SJSA1 (cell line): ENCODE measurements around the gene CNKSR2. TPM values are rescaled to one million over a fixed set of nuclear protein-coding genes. Genes with fewer than 3 reads are reported as not detected.
A peak's percentile ranks its signal among the peaks of the same experiment; 100 is the strongest.

Experiments
- DNase-seq, 2 experiments: peaks; one replicate each; pipeline ENCODE4 v3.0.0-alpha.2; 2015 to 2020; ENCODE audit warnings: low spot score in 2 of 2, low read depth in 1 of 2
- H3K27ac ChIP-seq: fragments of 250-450 bp; sonication (Bioruptor Pico); 2 replicates; pipeline ENCODE4 v1.5.1; 2020; ENCODE audit warnings: mild to moderate bottlenecking, moderate library complexity
- H3K27me3 ChIP-seq: fragments of 250-450 bp; sonication (Bioruptor Pico); replicated peaks from 2 replicates; pipeline ENCODE4 v1.5.1; 2020; ENCODE audit warnings: mild to moderate bottlenecking, moderate library complexity
- H3K36me3 ChIP-seq: fragments of 250-450 bp; sonication (Bioruptor Pico); 2 replicates; pipeline ENCODE4 v1.5.1; 2020; ENCODE audit warnings: mild to moderate bottlenecking
- H3K4me1 ChIP-seq: fragments of 250-450 bp; sonication (Bioruptor Pico); replicated peaks from 2 replicates; pipeline ENCODE4 v1.6.1; 2021; ENCODE audit warnings: mild to moderate bottlenecking
- H3K4me3 ChIP-seq: fragments of 250-450 bp; sonication (Bioruptor Pico); 2 replicates; pipeline ENCODE4 v1.5.1; 2020; ENCODE audit warnings: mild to moderate bottlenecking
- H3K9me3 ChIP-seq: fragments of 250-450 bp; sonication (Bioruptor Pico); replicated peaks from 2 replicates; pipeline ENCODE4 v1.5.1; 2020; ENCODE audit warnings: mild to moderate bottlenecking
- total RNA-seq: library from RNA; depleted of rRNA; stranded (reverse); fragments of >200 nt; shearing (Covaris generic); gene quantifications from 2 replicates; pipeline ENCODE4 v1.2.3, GENCODE V29; 2014

The CNKSR2 gene
- total RNA-seq, 1 experiment from 2014 or later: 0.47 TPM

DNA sequence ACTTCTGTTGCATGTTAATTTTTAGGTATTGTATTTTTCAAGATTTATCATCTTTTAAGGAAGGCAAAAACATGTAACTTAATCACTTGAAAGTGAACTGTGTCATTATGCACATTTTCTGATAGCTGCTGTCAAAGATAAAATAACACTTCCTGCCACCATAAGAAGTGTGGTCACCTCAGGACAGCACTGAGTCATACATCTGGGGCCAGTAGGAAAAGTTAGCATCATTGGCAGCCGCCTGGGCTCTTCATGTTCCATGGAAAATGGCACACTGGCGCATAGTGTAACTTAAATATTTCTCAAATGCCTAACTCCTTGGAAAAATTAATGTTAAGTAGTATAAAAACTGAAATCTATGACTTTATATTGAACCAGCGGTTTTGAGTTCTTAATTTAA lies 24.2 kb downstream of the CNKSR2 start:
- no peak for DNase-seq
- H3K4me1 ChIP-seq: no peaks in the 10 kb centered on the region
- H3K9me3 ChIP-seq: no peaks in the 10 kb centered on the region
- H3K36me3 ChIP-seq: no peaks in the 10 kb centered on the region
- H3K27me3 ChIP-seq: no peaks in the 10 kb centered on the region
- H3K27ac ChIP-seq: no peak overlapping the region
- no peak overlapping the region for H3K4me3 ChIP-seq

DNA sequence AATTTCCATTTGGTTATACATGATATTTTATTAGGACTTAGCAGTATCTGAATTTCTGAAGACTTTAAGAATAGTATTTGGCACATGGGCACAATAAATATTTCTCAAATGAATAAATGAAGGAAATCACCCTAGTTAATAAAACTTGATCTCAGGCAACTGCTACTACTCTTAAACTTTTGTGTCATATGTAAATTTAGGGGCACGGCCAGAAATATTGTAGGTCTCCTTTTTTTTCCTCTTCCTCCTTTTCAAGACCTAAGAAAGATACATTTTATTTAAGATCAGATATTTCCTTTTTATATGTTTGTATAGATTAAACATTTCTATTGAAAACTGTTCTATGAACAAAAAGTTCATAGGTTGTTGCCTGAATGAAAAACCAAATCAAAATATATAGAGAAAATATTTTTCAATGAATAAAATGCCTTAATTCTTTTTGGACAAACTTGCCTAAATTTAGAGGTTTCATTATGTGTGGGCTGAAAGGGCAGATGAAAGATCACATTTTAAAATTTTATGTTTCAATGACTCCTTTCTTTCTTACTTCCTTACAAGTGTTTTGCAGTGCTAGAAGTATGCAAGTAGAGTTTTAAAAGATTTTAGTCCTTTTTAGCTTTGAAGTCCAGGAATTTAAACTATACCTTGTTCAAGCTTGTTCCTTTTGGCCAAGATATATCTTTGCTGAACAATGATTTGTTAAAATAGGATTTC lies 26.3 kb downstream of the CNKSR2 start:
- Histone ChIP-seq H3K9me3 (no peaks in the 10 kb centered on the region), H3K36me3 (no peaks in the 10 kb centered on the region), H3K4me3 (no peak overlapping the region), H3K4me1 (no peaks in the 10 kb centered on the region), H3K27me3 (no peaks in the 10 kb centered on the region), H3K27ac (no peak overlapping the region)
- no peak for DNase-seq

DNA sequence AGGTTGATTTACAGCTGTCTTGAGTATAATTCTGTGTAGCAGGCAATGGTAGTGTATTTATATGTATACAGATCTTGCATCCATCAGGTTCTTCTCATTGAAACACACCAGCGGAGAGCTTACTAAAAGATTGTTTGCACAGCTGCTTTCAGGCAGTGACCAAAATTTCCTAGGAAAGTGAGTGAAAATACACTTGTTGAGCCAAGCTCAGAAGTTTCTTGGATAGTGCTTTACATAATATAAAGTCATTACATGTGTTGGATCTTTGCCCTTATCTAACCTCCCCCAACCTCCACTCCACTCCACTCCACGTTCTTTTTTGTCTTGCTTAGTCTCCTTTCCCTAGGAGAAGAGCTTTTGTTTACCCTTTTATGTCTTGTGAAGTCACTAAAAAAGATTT lies 34.1 kb downstream of the CNKSR2 start:
- Histone ChIP-seq H3K36me3 (no peaks in the 10 kb centered on the region), H3K27ac (no peak overlapping the region), H3K4me3 (no peak overlapping the region), H3K9me3 (no peaks in the 10 kb centered on the region), H3K27me3 (no peaks in the 10 kb centered on the region), H3K4me1 (no peaks in the 10 kb centered on the region)
- DNase-seq: no peak

DNA sequence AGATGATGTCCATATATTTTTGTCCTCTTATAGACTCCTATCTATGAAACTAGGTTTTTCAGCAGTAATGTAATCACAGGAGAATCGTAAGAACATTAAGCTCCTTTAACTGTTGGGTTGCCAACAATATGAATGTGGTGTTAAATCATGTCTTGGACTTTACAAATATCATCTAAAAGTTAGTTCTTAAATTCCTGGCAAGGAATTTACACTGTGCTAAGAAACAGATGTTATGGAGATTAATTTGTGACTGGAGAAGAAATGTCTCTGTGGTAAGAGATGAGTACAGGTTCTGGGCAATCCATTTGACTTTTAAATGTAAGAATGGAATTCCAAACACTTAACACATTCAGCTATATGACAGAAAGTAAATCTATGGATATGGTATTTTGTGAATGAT lies 34.6 kb downstream of the CNKSR2 start:
- H3K27ac ChIP-seq: no peak overlapping the region
- H3K27me3 ChIP-seq: no peaks in the 10 kb centered on the region
- no peaks in the 10 kb centered on the region for H3K36me3 ChIP-seq
- H3K4me1 ChIP-seq: no peaks in the 10 kb centered on the region
- H3K4me3 ChIP-seq: no peak overlapping the region
- DNase-seq: no peak
- H3K9me3 ChIP-seq: no peaks in the 10 kb centered on the region

DNA sequence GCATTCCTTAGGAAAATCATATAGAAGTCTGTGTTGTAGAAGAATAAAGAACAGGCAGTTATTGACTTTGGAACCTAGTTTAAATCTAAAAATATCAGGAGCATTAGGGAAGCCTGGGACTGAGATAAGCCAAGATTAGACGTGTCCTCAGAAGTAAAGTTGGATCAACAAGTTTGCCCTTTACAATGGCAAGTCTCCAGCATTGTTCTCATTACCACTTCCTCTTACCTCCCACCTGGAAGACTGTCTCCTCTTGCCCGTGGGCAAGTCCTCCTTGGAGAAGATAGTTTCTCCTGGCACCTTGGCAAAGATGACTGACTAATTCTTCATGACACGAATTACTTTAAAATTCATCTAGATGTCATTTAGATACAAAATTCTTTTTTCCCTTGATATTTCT lies 37.8 kb downstream of the CNKSR2 start:
- H3K4me3 ChIP-seq: no peak overlapping the region
- no peak for DNase-seq
- H3K27me3 ChIP-seq: no peaks in the 10 kb centered on the region
- no peaks in the 10 kb centered on the region for H3K36me3 ChIP-seq
- no peaks in the 10 kb centered on the region for H3K9me3 ChIP-seq
- no peak overlapping the region for H3K27ac ChIP-seq
- H3K4me1 ChIP-seq: no peaks in the 10 kb centered on the region

DNA sequence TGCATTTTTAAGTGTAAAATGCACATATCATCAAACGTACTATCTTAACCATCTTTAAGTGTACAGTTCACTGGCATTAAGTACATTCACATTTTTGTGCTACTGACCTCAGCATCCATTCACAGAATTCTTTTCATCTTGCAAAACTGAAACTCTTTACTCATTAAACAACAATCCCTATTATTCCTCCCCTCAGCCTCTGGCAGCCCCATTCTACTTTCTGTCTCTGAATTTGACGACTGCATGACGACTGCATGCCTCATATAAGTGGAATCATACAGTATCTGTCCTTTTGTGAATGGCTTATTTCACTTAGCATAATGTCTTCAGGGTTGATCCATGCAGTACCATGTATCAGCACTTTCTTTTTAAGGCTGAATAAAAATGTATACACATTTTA lies 38.7 kb downstream of the CNKSR2 start:
- Histone ChIP-seq H3K27me3 (no peaks in the 10 kb centered on the region), H3K9me3 (no peaks in the 10 kb centered on the region), H3K27ac (no peak overlapping the region), H3K4me3 (no peak overlapping the region), H3K4me1 (no peaks in the 10 kb centered on the region), H3K36me3 (no peaks in the 10 kb centered on the region)
- DNase-seq: no peak

DNA sequence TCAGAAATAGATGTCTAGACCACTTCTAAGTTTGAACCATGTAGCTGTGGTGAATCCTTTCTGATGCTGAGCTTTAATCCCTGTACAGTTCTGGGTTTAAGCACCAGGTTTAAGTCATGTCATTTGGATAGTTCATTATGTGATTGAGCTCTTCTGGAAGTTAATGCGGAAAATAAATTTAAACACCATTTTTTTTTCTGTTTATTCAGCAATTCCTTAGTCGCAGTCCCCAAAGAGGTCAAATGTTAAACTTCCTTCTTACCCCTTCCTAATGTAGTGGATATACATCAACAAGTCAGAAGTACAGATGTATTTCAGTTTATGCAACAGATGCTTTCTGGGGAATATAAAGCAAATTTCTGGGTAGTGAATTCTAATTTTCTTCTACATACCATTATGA lies 52.9 kb downstream of the CNKSR2 start:
- Histone ChIP-seq H3K9me3 (no peaks in the 10 kb centered on the region), H3K36me3 (no peaks in the 10 kb centered on the region), H3K4me3 (no peak overlapping the region), H3K27me3 (no peaks in the 10 kb centered on the region), H3K4me1 (no peaks in the 10 kb centered on the region), H3K27ac (no peak overlapping the region)
- no peak for DNase-seq

DNA sequence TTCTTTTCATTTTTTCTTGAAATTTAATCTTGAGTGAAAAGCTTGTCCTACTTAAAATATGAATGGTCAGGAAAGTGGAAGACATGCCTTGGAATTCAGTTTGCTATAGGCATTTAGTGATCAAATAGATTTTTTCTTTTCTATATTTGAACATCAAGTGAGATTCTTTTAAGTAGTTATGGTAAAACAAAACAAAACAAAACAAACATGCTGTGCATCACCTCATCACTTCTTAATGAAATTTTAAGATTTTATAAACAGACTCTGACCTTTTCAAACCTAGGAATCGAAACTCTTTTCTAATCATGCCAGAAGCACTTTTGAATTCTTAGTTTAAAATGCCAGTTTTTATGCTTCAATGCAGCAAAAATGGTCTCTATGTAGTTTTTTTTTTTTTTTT lies 62.8 kb downstream of the CNKSR2 start:
- DNase-seq: no peak
- Histone ChIP-seq H3K4me1 (no peaks in the 10 kb centered on the region), H3K27ac (no peak overlapping the region), H3K36me3 (no peaks in the 10 kb centered on the region), H3K9me3 (no peaks in the 10 kb centered on the region), H3K4me3 (no peak overlapping the region), H3K27me3 (no peaks in the 10 kb centered on the region)

DNA sequence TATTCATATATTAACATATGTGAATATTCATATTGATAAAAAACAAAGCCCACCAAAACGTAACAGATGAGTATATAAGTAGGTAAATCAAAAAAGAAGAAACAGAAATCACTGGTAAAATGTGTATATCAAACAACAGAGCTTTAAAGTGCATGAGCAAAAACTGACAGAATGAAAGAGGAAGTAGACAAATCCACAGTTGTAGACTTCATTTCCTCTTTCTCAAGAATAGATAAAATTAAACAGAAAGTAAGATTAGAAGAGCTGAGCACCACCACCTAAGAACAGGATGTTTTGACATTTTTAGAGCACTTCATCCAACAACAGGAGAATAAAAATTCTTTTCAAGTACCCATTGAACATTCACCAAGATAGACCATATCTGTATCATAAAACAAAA lies 64.6 kb downstream of the CNKSR2 start:
- Histone ChIP-seq H3K36me3 (no peaks in the 10 kb centered on the region), H3K4me1 (no peaks in the 10 kb centered on the region), H3K27ac (no peak overlapping the region), H3K9me3 (no peaks in the 10 kb centered on the region), H3K27me3 (no peaks in the 10 kb centered on the region), H3K4me3 (no peak overlapping the region)
- no peak for DNase-seq

DNA sequence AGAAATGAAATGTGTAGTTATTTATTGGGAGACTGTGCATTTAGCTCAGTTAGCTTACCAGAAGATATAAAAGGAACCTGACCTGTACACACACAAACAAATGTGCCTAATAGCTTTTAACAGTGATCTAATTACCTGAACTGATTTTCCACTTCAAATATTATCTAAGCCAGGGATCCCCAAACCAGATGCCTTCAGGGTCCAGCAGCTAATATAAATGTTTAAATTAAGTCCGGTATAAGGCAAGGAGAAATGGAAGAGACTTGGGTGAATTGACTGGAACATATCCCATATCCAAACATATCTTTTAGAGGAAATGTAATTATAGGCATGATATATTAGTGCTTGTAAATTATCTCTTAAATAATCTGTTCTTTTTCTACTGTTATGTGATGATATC lies 66.7 kb downstream of the CNKSR2 start:
- Histone ChIP-seq H3K4me1 (no peaks in the 10 kb centered on the region), H3K27me3 (no peaks in the 10 kb centered on the region), H3K27ac (no peak overlapping the region), H3K36me3 (no peaks in the 10 kb centered on the region), H3K4me3 (no peak overlapping the region), H3K9me3 (no peaks in the 10 kb centered on the region)
- no peak for DNase-seq

DNA sequence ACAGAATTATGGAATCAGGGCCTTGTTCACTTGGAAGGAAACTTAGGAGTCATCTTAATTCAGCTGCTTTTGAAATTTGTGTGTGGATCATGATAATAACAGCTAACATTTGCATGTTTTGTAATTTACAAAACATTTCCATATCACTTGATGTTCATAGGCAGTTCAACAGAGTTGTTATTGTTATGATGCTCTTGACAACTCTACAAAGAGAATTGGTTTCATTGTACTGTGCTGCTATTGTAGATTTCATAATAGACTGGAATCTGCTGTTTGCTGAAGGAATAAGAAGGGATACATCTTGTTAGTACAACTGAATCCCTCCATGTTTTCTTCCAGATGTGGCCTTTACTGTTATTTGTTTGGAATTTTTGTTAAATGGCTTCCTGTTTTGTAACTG lies 83.5 kb downstream of the CNKSR2 start:
- no peak for DNase-seq
- no peak overlapping the region for H3K4me3 ChIP-seq

DNA sequence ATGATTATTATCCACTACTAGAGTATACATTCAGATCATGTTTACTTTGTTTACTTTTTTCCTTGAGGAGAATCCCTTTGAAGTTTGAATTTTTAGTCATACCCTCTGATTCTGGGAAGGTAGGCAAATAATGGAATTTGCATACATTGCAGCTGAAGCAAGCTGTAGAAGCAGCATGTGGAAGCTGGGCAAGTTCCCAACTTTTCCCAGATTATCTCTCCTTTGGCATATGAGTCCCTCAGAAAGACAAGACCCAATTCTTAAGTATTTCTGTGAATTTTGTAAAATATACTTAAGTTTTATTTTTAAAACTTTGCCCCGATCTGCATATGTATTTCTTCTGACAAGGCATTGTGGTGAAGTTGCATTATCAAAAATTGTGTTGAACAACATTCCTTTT lies 94.9 kb downstream of the CNKSR2 start:
- Histone ChIP-seq H3K27ac (no peak overlapping the region), H3K36me3 (no peaks in the 10 kb centered on the region)
- no peak for DNase-seq

More for the DNA sequence above, 83.5 kb downstream of the CNKSR2 start:
- Histone ChIP-seq H3K4me1 (no peaks in the 10 kb centered on the region), H3K27ac (no peak overlapping the region), H3K36me3 (no peaks in the 10 kb centered on the region), H3K9me3 (no peaks in the 10 kb centered on the region), H3K27me3 (no peaks in the 10 kb centered on the region)

DNA sequence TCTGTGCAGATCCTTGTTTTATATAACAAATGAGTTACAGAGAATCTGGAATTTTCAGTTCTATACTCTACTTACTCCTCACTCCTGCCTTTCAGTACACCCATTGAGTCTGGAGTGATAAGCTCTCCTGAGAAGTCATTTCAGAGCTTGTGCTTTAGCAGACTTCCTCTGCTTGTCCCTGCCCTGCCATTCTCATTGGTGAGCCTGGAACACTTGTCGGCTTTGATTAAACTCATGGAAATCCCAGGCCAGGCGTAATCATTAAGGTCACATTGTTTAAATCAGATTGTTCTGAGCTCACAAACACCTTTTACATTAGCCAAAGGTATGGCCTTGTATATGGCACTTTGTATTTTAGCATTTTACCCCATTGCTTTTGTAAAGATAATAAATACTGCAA lies 102.7 kb downstream of the CNKSR2 start:
- no peaks in the 10 kb centered on the region for H3K27me3 ChIP-seq
- no peaks in the 10 kb centered on the region for H3K4me1 ChIP-seq
- no peaks in the 10 kb centered on the region for H3K36me3 ChIP-seq
- no peak overlapping the region for H3K27ac ChIP-seq
- H3K4me3 ChIP-seq: no peak overlapping the region
- DNase-seq: no peak
- no peaks in the 10 kb centered on the region for H3K9me3 ChIP-seq

More for the DNA sequence above, 94.9 kb downstream of the CNKSR2 start:
- Histone ChIP-seq H3K27me3 (no peaks in the 10 kb centered on the region), H3K4me3 (no peak overlapping the region), H3K4me1 (no peaks in the 10 kb centered on the region), H3K9me3 (no peaks in the 10 kb centered on the region)

DNA sequence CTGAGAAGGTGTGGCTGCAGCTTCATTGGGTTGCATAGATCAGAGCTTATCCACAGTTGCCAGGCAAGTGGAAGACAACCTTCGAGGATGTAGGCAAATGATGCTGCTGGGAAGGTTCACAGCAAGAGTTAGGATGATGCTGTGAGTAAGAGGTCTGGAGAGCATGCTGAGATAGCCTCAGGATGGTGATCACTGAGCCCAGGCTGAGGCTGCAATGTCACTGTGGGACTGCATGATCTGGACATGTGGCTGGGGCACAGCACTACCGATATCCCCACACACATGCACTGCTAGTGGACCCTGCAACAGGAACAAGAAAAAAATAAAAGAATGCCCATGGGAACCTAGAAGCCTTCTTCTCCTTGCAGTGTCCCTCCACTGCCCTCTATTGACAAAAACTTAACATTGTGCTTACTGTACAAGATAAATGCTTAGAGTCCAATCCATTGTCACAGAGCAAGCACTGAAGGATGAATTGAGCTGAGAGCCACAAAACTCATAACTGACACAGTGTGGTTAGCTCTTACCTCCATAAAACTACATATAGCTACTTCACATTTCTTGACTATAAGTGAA lies 105.6 kb downstream of the CNKSR2 start:
- H3K4me1 ChIP-seq: no peaks in the 10 kb centered on the region
- no peak overlapping the region for H3K27ac ChIP-seq
- H3K9me3 ChIP-seq: no peaks in the 10 kb centered on the region
- DNase-seq: peak in 1 of 2 experiments; percentile 7
- H3K27me3 ChIP-seq: no peaks in the 10 kb centered on the region
- no peaks in the 10 kb centered on the region for H3K36me3 ChIP-seq
- no peak overlapping the region for H3K4me3 ChIP-seq

DNA sequence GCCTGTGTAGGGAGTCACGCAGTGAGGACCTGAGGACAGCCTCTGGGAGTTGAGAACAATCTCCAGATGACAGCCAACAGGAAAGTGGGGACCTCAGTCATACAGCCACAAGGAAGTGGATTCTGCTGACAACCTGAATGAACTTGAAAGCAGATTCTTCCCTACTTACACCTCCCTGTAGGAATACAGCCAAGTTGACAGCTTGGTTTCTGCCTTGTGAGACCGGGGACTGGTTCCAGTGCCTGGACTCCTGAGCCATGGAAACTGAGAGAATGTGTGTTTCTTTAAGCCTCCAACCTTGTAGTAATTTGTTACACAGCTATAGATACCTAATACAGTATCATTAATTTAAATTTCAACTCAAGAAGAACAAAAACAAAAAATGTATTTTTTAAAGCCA lies 107.5 kb downstream of the CNKSR2 start:
- Histone ChIP-seq H3K4me1 (no peaks in the 10 kb centered on the region), H3K36me3 (no peaks in the 10 kb centered on the region), H3K4me3 (no peak overlapping the region), H3K27ac (no peak overlapping the region), H3K9me3 (no peaks in the 10 kb centered on the region), H3K27me3 (no peaks in the 10 kb centered on the region)
- no peak for DNase-seq
